Keratinocyte (primary cell): ENCODE results near the gene REN. TPM values are rescaled to one million over a fixed set of nuclear protein-coding genes. Genes with fewer than 3 reads are reported as not detected.

Experiments used
- DNase-seq: peaks from one replicate; pipeline ENCODE4 v3.0.0-alpha.2; 2011; ENCODE audit warnings: low read depth, missing footprints, low spot score
- FAIRE-seq: peaks from 2 replicates; lab custom pipeline; 2011; peaks lifted over from hg19 to GRCh38; lab: Jason Lieb, UNC
- H2AFZ ChIP-seq: 2 replicates; pipeline ENCODE4 v1.6.0; 2012; ENCODE audit warnings: low read length, control low read depth, inconsistent platforms; ENCODE audit not compliant: control insufficient read depth
- H3K27ac ChIP-seq: 2 replicates; pipeline ENCODE4 v1.5.1; 2011; ENCODE audit warnings: low read length; ENCODE audit not compliant: control insufficient read depth, insufficient read depth
- H3K27me3 ChIP-seq: 3 replicates; pipeline ENCODE4 v1.6.0; 2011; ENCODE audit warnings: low read length; ENCODE audit not compliant: control insufficient read depth, insufficient read depth; ENCODE audit errors: extremely low read depth
- H3K36me3 ChIP-seq, 2 experiments: 2 replicates in 1 of 2; 3 replicates in 1 of 2; pipeline ENCODE4 v1.5.1; 2011; ENCODE audit warnings: low read length in 2 of 2, mild to moderate bottlenecking in 1 of 2; ENCODE audit not compliant: control insufficient read depth in 2 of 2, insufficient read depth in 2 of 2; ENCODE audit errors: extremely low read depth in 1 of 2
- H3K4me1 ChIP-seq: 3 replicates; pipeline ENCODE4 v1.5.1; 2011; ENCODE audit warnings: low read length; ENCODE audit not compliant: control insufficient read depth, insufficient read depth; ENCODE audit errors: extremely low read depth
- H3K4me2 ChIP-seq: 3 replicates; pipeline ENCODE4 v1.6.0; 2011; ENCODE audit warnings: low read depth, low read length; ENCODE audit not compliant: control insufficient read depth, insufficient read depth; ENCODE audit errors: extremely low read depth
- H3K4me3 ChIP-seq, 3 experiments: fragments of 200-600 bp in 1 of 3; sonication (generic) in 1 of 3; 2 replicates in 2 of 3; 3 replicates in 1 of 3; pipeline ENCODE4 v1.5.1; 2011 to 2016; ENCODE audit warnings: low read length in 3 of 3, mild to moderate bottlenecking in 3 of 3, control low read depth in 2 of 3, inconsistent platforms in 1 of 3, low read depth in 1 of 3, mixed read lengths in 1 of 3, mixed run types in 1 of 3, moderate library complexity in 1 of 3; ENCODE audit not compliant: control insufficient read depth in 2 of 3, insufficient read depth in 2 of 3; ENCODE audit errors: extremely low read depth in 1 of 3
- H3K79me2 ChIP-seq: 2 replicates; pipeline ENCODE4 v1.6.0; 2012; ENCODE audit warnings: low read length; ENCODE audit not compliant: control insufficient read depth, insufficient read depth
- H3K9ac ChIP-seq: 3 replicates; pipeline ENCODE4 v1.6.0; 2011; ENCODE audit warnings: low read length; ENCODE audit not compliant: control insufficient read depth, insufficient read depth; ENCODE audit errors: extremely low read depth
- H3K9me1 ChIP-seq: 3 replicates; pipeline ENCODE4 v1.6.0; 2011; ENCODE audit warnings: low read length; ENCODE audit not compliant: control insufficient read depth, insufficient read depth; ENCODE audit errors: extremely low read depth
- H3K9me3 ChIP-seq: 2 replicates; pipeline ENCODE4 v1.5.1; 2012; ENCODE audit warnings: low read depth, low read length; ENCODE audit not compliant: control insufficient read depth
- H4K20me1 ChIP-seq: 3 replicates; pipeline ENCODE4 v1.6.0; 2011; ENCODE audit warnings: low read length; ENCODE audit not compliant: control insufficient read depth, insufficient read depth; ENCODE audit errors: extremely low read depth
- CTCF ChIP-seq, 3 experiments: IDR thresholded peaks in 1 of 3; conservative IDR thresholded peaks in 1 of 3; optimal IDR thresholded peaks in 1 of 3; 2 replicates in 2 of 3; 3 replicates in 1 of 3; pipeline versions ENCODE3 to v1.5.1; 2011; ENCODE audit warnings: low read length in 3 of 3, mild to moderate bottlenecking in 3 of 3, moderate library complexity in 2 of 3, control low read depth in 1 of 3, inconsistent platforms in 1 of 3; ENCODE audit not compliant: insufficient read depth in 2 of 3; ENCODE audit errors: extremely low read depth in 1 of 3
- EZH2 ChIP-seq: IDR thresholded peaks from one replicate; pipeline ENCODE4 v1.6.1; 2012; ENCODE audit warnings: inconsistent platforms, mild to moderate bottlenecking, low read length, moderate library complexity
- dilution Hi-C: fragments of 300-500 bp; cut with MboI; formaldehyde crosslinking; loops from one replicate; pipeline ENCODE4 v1.7.0; 2020; ENCODE audit warnings: low sequenced_read_pairs; ENCODE audit not compliant: extremely low pct_ligation_motif_present
- polyA plus RNA-seq, 5 experiments: library from polyadenylated mRNA; depleted of rRNA in 3 of 5; stranded (reverse) in 3 of 5; stranded (forward) in 1 of 5; unstranded in 1 of 5; fragments of >200 nt; gene quantifications; 1 replicate in 1 of 5; 2 replicates in 3 of 5; 3 replicates in 1 of 5; pipeline versions ENCODE4 v1.2.1 to v1.2.3, GENCODE V29; 2011 to 2012; ENCODE audit warnings: missing spikeins in 2 of 5, low read depth in 1 of 5, low replicate concordance in 1 of 5

Gene REN
- polyA plus RNA-seq, 1 donor (not counting 4 experiments of a cell fraction or from before 2014, with no cell fraction given), result not detected

GRCh38 chr1:204151552-204152309, 14.4 kb downstream of the REN start, which contains the start of gene ETNK2:
TSS of gene ETNK2 (minus strand) at chr1:204152044. CDS start at chr1:204151852, 192 bp downstream.
- peak within 1 kb of the TSS; percentile 54 to 69 (median 62) for H3K4me3 ChIP-seq
- H3K27me3 ChIP-seq, result no peaks in the 10 kb centered on the region
- dilution Hi-C loops, result no loop called here
- H4K20me1 ChIP-seq, result no peaks in the 10 kb centered on the region
- FAIRE-seq, result no peak
- peak within 1 kb of the TSS; percentile 73 for H2AFZ ChIP-seq
- H3K27ac ChIP-seq, result no peak within 1 kb of the TSS
- TF ChIP-seq EZH2 (no peak), CTCF (optimal IDR thresholded peaks at IDR 0.05 in 1 of 3, IDR thresholded peaks at IDR 0.05 in 1 of 3, conservative IDR thresholded peaks at IDR 0.05 in 1 of 3; ENCODE audit: extremely low read depth in 1 of 3, insufficient read depth in 2 of 3, low read length in 3 of 3) (no peak)
- H3K79me2 ChIP-seq, result no peaks in the 10 kb centered on the region
- H3K4me1 ChIP-seq, result peaks cover 32% of the 10 kb centered on the region
- no peaks in the 10 kb centered on the region for H3K9me1 ChIP-seq
- H3K4me2 ChIP-seq, result peak within 1 kb of the TSS; percentile 81
- H3K9ac ChIP-seq, result peak within 1 kb of the TSS; percentile 73
- no peaks in the 10 kb centered on the region for H3K36me3 ChIP-seq
- H3K9me3 ChIP-seq, result no peaks in the 10 kb centered on the region
- DNase-seq, result no peak

- Histone ChIP-seq H3K4me3 (peak overlapping the region; percentile 54 to 69 (median 62)), H3K27ac (no peak overlapping the region), H4K20me1 (no peaks in the 10 kb centered on the region), H3K4me1 (peaks cover 32% of the 10 kb centered on the region), H3K9ac (peak overlapping the region; percentile 73), H3K27me3 (no peaks in the 10 kb centered on the region), H2AFZ (peak overlapping the region; percentile 73), H3K9me1 (no peaks in the 10 kb centered on the region), H3K4me2 (peak overlapping the region; percentile 81), H3K9me3 (no peaks in the 10 kb centered on the region), H3K36me3 (no peaks in the 10 kb centered on the region), H3K79me2 (no peaks in the 10 kb centered on the region)
- DNase-seq, result no peak
- FAIRE-seq, result no peak
- TF ChIP-seq EZH2, result no peak
- TF ChIP-seq CTCF (optimal IDR thresholded peaks at IDR 0.05 in 1 of 3, IDR thresholded peaks at IDR 0.05 in 1 of 3, conservative IDR thresholded peaks at IDR 0.05 in 1 of 3; ENCODE audit: extremely low read depth in 1 of 3, insufficient read depth in 2 of 3, low read length in 3 of 3), result no peak
- dilution Hi-C loops, result no loop called here
Observed at GRCh38 chr1:204150702-204151551, 15.2 kb downstream of the REN start.
